Measurements from ENCODE around the gene SS18L1.

SS18L1 gene

GRCh38 chr20:62193079-62194025, 49.8 kb downstream of the SS18L1 start:
- no peak for TF ChIP-seq CTCF (IDR thresholded peaks at IDR 0.05; ENCODE audit: low read depth, low read length)
- no peak for DNase-seq (ENCODE audit: extremely low read depth, low read depth)

- no peak for TF ChIP-seq CTCF (IDR thresholded peaks at IDR 0.05; ENCODE audit: low read depth, low read length)
- DNase-seq (ENCODE audit: extremely low read depth, low read depth) = no peak
Measured at GRCh38 chr20:62195075-62195405, 51.5 kb downstream of the SS18L1 start.

GRCh38 chr20:62195736-62196135, 52.2 kb downstream of the SS18L1 start:
- TF ChIP-seq CTCF (IDR thresholded peaks at IDR 0.05; ENCODE audit: low read depth, low read length) = no peak
- no peak for DNase-seq (ENCODE audit: extremely low read depth, low read depth)

- no peak for DNase-seq (ENCODE audit: extremely low read depth, low read depth)
- TF ChIP-seq CTCF (IDR thresholded peaks at IDR 0.05; ENCODE audit: low read depth, low read length) = no peak
Measured at GRCh38 chr20:62196286-62196685, 52.7 kb downstream of the SS18L1 start.

GRCh38 chr20:62197311-62197710, 53.7 kb downstream of the SS18L1 start:
- no peak for TF ChIP-seq CTCF (IDR thresholded peaks at IDR 0.05; ENCODE audit: low read depth, low read length)
- DNase-seq (ENCODE audit: extremely low read depth, low read depth) = no peak

GRCh38 chr20:62197801-62198200, 54.2 kb downstream of the SS18L1 start:
- DNase-seq (ENCODE audit: extremely low read depth, low read depth) = no peak
- no peak for TF ChIP-seq CTCF (IDR thresholded peaks at IDR 0.05; ENCODE audit: low read depth, low read length)

GRCh38 chr20:62198496-62198895, 54.9 kb downstream of the SS18L1 start:
- DNase-seq (ENCODE audit: extremely low read depth, low read depth) = no peak
- no peak for TF ChIP-seq CTCF (IDR thresholded peaks at IDR 0.05; ENCODE audit: low read depth, low read length)
